ENCODE measurements around the gene FTO.

FTO gene

GRCh38 chr16:53980675-53981074 lies 276.7 kb downstream of the FTO start:
- Histone ChIP-seq H3K4me1 (ENCODE audit: control insufficient read depth in 2 of 2, insufficient read depth in 1 of 2, low read depth in 1 of 2, low read length in 2 of 2) (peaks cover 0 to 2% of the 10 kb centered on the region in 2 donors), H3K23ac (ENCODE audit: low read depth, low read length, poor library complexity) (no peak overlapping the region), H3K36me3 (replicated peaks in 1 of 2; ENCODE audit: control insufficient read depth in 2 of 2, insufficient read depth in 2 of 2, low read length in 2 of 2) (no peaks in the 10 kb centered on the region), H2BK15ac (ENCODE audit: low read length) (no peak overlapping the region), H3K18ac (ENCODE audit: low read length) (no peak overlapping the region), H3K9ac (ENCODE audit: low read depth, low read length, poor library complexity) (no peak overlapping the region), H4K8ac (ENCODE audit: low read depth, low read length) (no peak overlapping the region), H3K27me3 (ENCODE audit: control insufficient read depth in 3 of 3, insufficient read depth in 3 of 3, low read depth in 1 of 3, low read length in 3 of 3) (no peaks in the 10 kb centered on the region), H3K14ac (ENCODE audit: low read length) (no peak overlapping the region), H3K4me2 (ENCODE audit: insufficient read depth, low read length, poor library complexity, severe bottlenecking) (no peak overlapping the region), H3K4me3 (ENCODE audit: low read length in 2 of 2) (no peak overlapping the region), H2AK5ac (ENCODE audit: low read depth, low read length) (no peak overlapping the region), H3K9me3 (replicated peaks in 1 of 2; ENCODE audit: control insufficient read depth in 2 of 2, insufficient read depth in 1 of 2, low read depth in 1 of 2, low read length in 2 of 2) (no peaks in the 10 kb centered on the region), H2BK120ac (ENCODE audit: low read depth, low read length) (no peak overlapping the region), H2BK12ac (ENCODE audit: low read length) (no peak overlapping the region), H2BK5ac (ENCODE audit: low read length) (no peak overlapping the region), H3K4ac (ENCODE audit: low read length) (no peak overlapping the region), H3K27ac (replicated peaks; ENCODE audit: low read length) (no peak overlapping the region), H3K79me1 (ENCODE audit: low read depth, low read length) (no peaks in the 10 kb centered on the region), H2AFZ (ENCODE audit: low read length) (no peak overlapping the region), H4K91ac (ENCODE audit: low read depth, low read length, poor library complexity) (no peak overlapping the region)
- no CpG with 5 or more reads among the region's 3 CpGs for WGBS, 2 donors (ENCODE audit: extremely low coverage in 2 of 2, insufficient read length in 2 of 2, insufficient replicate concordance in 1 of 2)
- DNase-seq (ENCODE audit: low spot score): no peak

GRCh38 chr16:53982631-53983042 lies 278.7 kb downstream of the FTO start:
- Histone ChIP-seq H2BK15ac (ENCODE audit: low read length) (no peak overlapping the region), H4K91ac (ENCODE audit: low read depth, low read length, poor library complexity) (no peak overlapping the region), H3K36me3 (replicated peaks in 1 of 2; ENCODE audit: control insufficient read depth in 2 of 2, insufficient read depth in 2 of 2, low read length in 2 of 2) (no peaks in the 10 kb centered on the region), H3K18ac (ENCODE audit: low read length) (no peak overlapping the region), H3K27ac (replicated peaks; ENCODE audit: low read length) (no peak overlapping the region), H2AK5ac (ENCODE audit: low read depth, low read length) (no peak overlapping the region), H2BK12ac (ENCODE audit: low read length) (no peak overlapping the region), H3K9me3 (replicated peaks in 1 of 2; ENCODE audit: control insufficient read depth in 2 of 2, insufficient read depth in 1 of 2, low read depth in 1 of 2, low read length in 2 of 2) (no peaks in the 10 kb centered on the region), H3K4ac (ENCODE audit: low read length) (no peak overlapping the region), H3K4me2 (ENCODE audit: insufficient read depth, low read length, poor library complexity, severe bottlenecking) (no peak overlapping the region), H2AFZ (ENCODE audit: low read length) (no peak overlapping the region), H3K23ac (ENCODE audit: low read depth, low read length, poor library complexity) (no peak overlapping the region), H3K9ac (ENCODE audit: low read depth, low read length, poor library complexity) (no peak overlapping the region), H3K4me1 (ENCODE audit: control insufficient read depth in 2 of 2, insufficient read depth in 1 of 2, low read depth in 1 of 2, low read length in 2 of 2) (peaks cover 2 to 3% of the 10 kb centered on the region in 2 donors), H2BK5ac (ENCODE audit: low read length) (no peak overlapping the region), H3K79me1 (ENCODE audit: low read depth, low read length) (no peaks in the 10 kb centered on the region), H3K14ac (ENCODE audit: low read length) (no peak overlapping the region), H4K8ac (ENCODE audit: low read depth, low read length) (no peak overlapping the region), H2BK120ac (ENCODE audit: low read depth, low read length) (no peak overlapping the region), H3K4me3 (ENCODE audit: low read length in 2 of 2) (no peak overlapping the region), H3K27me3 (ENCODE audit: control insufficient read depth in 3 of 3, insufficient read depth in 3 of 3, low read depth in 1 of 3, low read length in 3 of 3) (no peaks in the 10 kb centered on the region)
- DNase-seq (ENCODE audit: low spot score): no peak
- no CpG with 5 or more reads among the region's 3 CpGs for WGBS, 2 donors (ENCODE audit: extremely low coverage in 2 of 2, insufficient read length in 2 of 2, insufficient replicate concordance in 1 of 2)

GRCh38 chr16:53984936-53985335 lies 281.0 kb downstream of the FTO start:
- Histone ChIP-seq H3K14ac (ENCODE audit: low read length) (no peak overlapping the region), H4K91ac (ENCODE audit: low read depth, low read length, poor library complexity) (no peak overlapping the region), H2AK5ac (ENCODE audit: low read depth, low read length) (no peak overlapping the region), H2BK5ac (ENCODE audit: low read length) (no peak overlapping the region), H2AFZ (ENCODE audit: low read length) (no peak overlapping the region), H2BK120ac (ENCODE audit: low read depth, low read length) (no peak overlapping the region), H3K36me3 (replicated peaks in 1 of 2; ENCODE audit: control insufficient read depth in 2 of 2, insufficient read depth in 2 of 2, low read length in 2 of 2) (no peaks in the 10 kb centered on the region), H3K9ac (ENCODE audit: low read depth, low read length, poor library complexity) (no peak overlapping the region), H3K9me3 (replicated peaks in 1 of 2; ENCODE audit: control insufficient read depth in 2 of 2, insufficient read depth in 1 of 2, low read depth in 1 of 2, low read length in 2 of 2) (no peaks in the 10 kb centered on the region), H3K18ac (ENCODE audit: low read length) (no peak overlapping the region), H3K4me3 (ENCODE audit: low read length in 2 of 2) (no peak overlapping the region), H3K27ac (replicated peaks; ENCODE audit: low read length) (no peak overlapping the region), H3K4me1 (ENCODE audit: control insufficient read depth in 2 of 2, insufficient read depth in 1 of 2, low read depth in 1 of 2, low read length in 2 of 2) (peaks cover 2 to 3% of the 10 kb centered on the region in 2 donors), H3K4me2 (ENCODE audit: insufficient read depth, low read length, poor library complexity, severe bottlenecking) (no peak overlapping the region), H3K27me3 (ENCODE audit: control insufficient read depth in 3 of 3, insufficient read depth in 3 of 3, low read depth in 1 of 3, low read length in 3 of 3) (no peaks in the 10 kb centered on the region), H2BK12ac (ENCODE audit: low read length) (no peak overlapping the region), H2BK15ac (ENCODE audit: low read length) (no peak overlapping the region), H4K8ac (ENCODE audit: low read depth, low read length) (no peak overlapping the region), H3K79me1 (ENCODE audit: low read depth, low read length) (no peaks in the 10 kb centered on the region), H3K4ac (ENCODE audit: low read length) (no peak overlapping the region), H3K23ac (ENCODE audit: low read depth, low read length, poor library complexity) (no peak overlapping the region)
- WGBS, 2 donors (ENCODE audit: extremely low coverage in 2 of 2, insufficient read length in 2 of 2, insufficient replicate concordance in 1 of 2): no CpG with 5 or more reads among the region's 3 CpGs
- no peak for DNase-seq (ENCODE audit: low spot score)

GRCh38 chr16:53985861-53986260 lies 281.9 kb downstream of the FTO start:
- DNase-seq (ENCODE audit: low spot score): no peak
- Histone ChIP-seq H2AK5ac (ENCODE audit: low read depth, low read length) (no peak overlapping the region), H2BK15ac (ENCODE audit: low read length) (no peak overlapping the region), H3K79me1 (ENCODE audit: low read depth, low read length) (no peaks in the 10 kb centered on the region), H3K36me3 (replicated peaks in 1 of 2; ENCODE audit: control insufficient read depth in 2 of 2, insufficient read depth in 2 of 2, low read length in 2 of 2) (no peaks in the 10 kb centered on the region), H3K4ac (ENCODE audit: low read length) (no peak overlapping the region), H3K27ac (replicated peaks; ENCODE audit: low read length) (no peak overlapping the region), H3K9me3 (replicated peaks in 1 of 2; ENCODE audit: control insufficient read depth in 2 of 2, insufficient read depth in 1 of 2, low read depth in 1 of 2, low read length in 2 of 2) (no peaks in the 10 kb centered on the region), H4K8ac (ENCODE audit: low read depth, low read length) (no peak overlapping the region), H3K23ac (ENCODE audit: low read depth, low read length, poor library complexity) (no peak overlapping the region), H3K18ac (ENCODE audit: low read length) (no peak overlapping the region), H3K9ac (ENCODE audit: low read depth, low read length, poor library complexity) (no peak overlapping the region), H3K4me3 (ENCODE audit: low read length in 2 of 2) (no peak overlapping the region), H3K4me1 (ENCODE audit: control insufficient read depth in 2 of 2, insufficient read depth in 1 of 2, low read depth in 1 of 2, low read length in 2 of 2) (peaks cover 0 to 4% of the 10 kb centered on the region in 2 donors), H2BK12ac (ENCODE audit: low read length) (no peak overlapping the region), H4K91ac (ENCODE audit: low read depth, low read length, poor library complexity) (no peak overlapping the region), H3K14ac (ENCODE audit: low read length) (no peak overlapping the region), H3K27me3 (ENCODE audit: control insufficient read depth in 3 of 3, insufficient read depth in 3 of 3, low read depth in 1 of 3, low read length in 3 of 3) (no peaks in the 10 kb centered on the region), H2BK120ac (ENCODE audit: low read depth, low read length) (no peak overlapping the region), H2AFZ (ENCODE audit: low read length) (no peak overlapping the region), H3K4me2 (ENCODE audit: insufficient read depth, low read length, poor library complexity, severe bottlenecking) (no peak overlapping the region), H2BK5ac (ENCODE audit: low read length) (no peak overlapping the region)
- whole genome bisulfite sequencing, 2 donors (ENCODE audit: extremely low coverage in 2 of 2, insufficient read length in 2 of 2, insufficient replicate concordance in 1 of 2): no CpG with 5 or more reads among the region's 3 CpGs

Measured in neuronal stem cell (in vitro differentiated cells).